Fibroblast of lung (primary cell): ENCODE data around the gene DNAH14.

Experiments used
- EZH2 ChIP-seq: IDR thresholded peaks from 2 replicates; pipeline ENCODE4 v1.5.1; 2012; ENCODE audit warnings: low read length, control low read depth, mild to moderate bottlenecking; ENCODE audit errors: missing control alignments
- TF ChIP-seq, protein P1 (sequence below), 2 donors: IDR thresholded peaks in 1 of 2; conservative IDR thresholded peaks in 1 of 2; 1 replicate in 1 of 2; 2 replicates in 1 of 2; pipeline ENCODE4 v1.5.1; 2011 to 2012; ENCODE audit warnings: low read length in 2 of 2, control low read depth in 1 of 2, inconsistent platforms in 1 of 2, low read depth in 1 of 2, mild to moderate bottlenecking in 1 of 2

DNA sequence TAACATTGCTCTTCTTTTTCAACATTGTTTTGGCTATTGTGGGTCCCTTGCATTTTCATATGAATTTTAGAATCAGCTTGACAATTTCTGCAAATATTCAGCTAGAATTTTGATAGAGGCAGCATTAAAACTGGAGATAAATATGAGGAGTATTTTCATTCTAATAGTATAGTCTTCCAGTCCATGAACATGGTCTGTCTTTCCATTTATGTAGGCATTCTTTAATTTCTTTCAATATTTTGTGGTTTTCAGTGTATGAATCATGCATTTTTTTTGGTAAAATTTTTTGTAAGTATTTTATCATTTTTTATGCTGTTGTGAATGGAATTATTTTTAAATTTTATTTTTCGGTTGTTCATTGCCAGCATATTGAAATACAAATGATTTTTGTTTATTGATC lies 97.2 kb downstream of the DNAH14 start:
- TF ChIP-seq, protein P1, sequence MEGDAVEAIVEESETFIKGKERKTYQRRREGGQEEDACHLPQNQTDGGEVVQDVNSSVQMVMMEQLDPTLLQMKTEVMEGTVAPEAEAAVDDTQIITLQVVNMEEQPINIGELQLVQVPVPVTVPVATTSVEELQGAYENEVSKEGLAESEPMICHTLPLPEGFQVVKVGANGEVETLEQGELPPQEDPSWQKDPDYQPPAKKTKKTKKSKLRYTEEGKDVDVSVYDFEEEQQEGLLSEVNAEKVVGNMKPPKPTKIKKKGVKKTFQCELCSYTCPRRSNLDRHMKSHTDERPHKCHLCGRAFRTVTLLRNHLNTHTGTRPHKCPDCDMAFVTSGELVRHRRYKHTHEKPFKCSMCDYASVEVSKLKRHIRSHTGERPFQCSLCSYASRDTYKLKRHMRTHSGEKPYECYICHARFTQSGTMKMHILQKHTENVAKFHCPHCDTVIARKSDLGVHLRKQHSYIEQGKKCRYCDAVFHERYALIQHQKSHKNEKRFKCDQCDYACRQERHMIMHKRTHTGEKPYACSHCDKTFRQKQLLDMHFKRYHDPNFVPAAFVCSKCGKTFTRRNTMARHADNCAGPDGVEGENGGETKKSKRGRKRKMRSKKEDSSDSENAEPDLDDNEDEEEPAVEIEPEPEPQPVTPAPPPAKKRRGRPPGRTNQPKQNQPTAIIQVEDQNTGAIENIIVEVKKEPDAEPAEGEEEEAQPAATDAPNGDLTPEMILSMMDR (conservative IDR thresholded peaks at IDR 0.05 in 1 of 2, IDR thresholded peaks at IDR 0.05 in 1 of 2; ENCODE audit: low read depth in 1 of 2, low read length in 2 of 2): no peak
- no peak for TF ChIP-seq EZH2
